Measurements from ENCODE around the gene CCDC57. TPM values are rescaled to one million over a fixed set of nuclear protein-coding genes. Genes with fewer than 3 reads are reported as not detected.

Gene CCDC57
- total RNA-seq, 2 donors from 2014 or later: 19.4 to 58.1 TPM

GRCh38 chr17:82239401-82239925 lies 26.8 kb upstream of the CCDC57 start:
- H3K36me3 ChIP-seq: peaks cover 14% of the 10 kb centered on the region
- H3K4me3 ChIP-seq: no peak overlapping the region
- peaks cover 52 to 70% of the 10 kb centered on the region in 2 donors for H3K4me1 ChIP-seq (ENCODE audit: control insufficient read depth in 1 of 2, low read depth in 2 of 2)
- no peak for TF ChIP-seq CTCF (IDR thresholded peaks at IDR 0.05)
- H3K27ac ChIP-seq: no peak overlapping the region
- DNase-seq (ENCODE audit: low spot score) (no peak), ATAC-seq (ENCODE audit: insufficient number of reproducible peaks, low FRiP score, low read depth) (no peak)
- no peaks in the 10 kb centered on the region for H3K27me3 ChIP-seq (replicated peaks; ENCODE audit: insufficient read depth)
- H3K9me3 ChIP-seq: no peaks in the 10 kb centered on the region

- Histone ChIP-seq H3K36me3 (peaks cover 13% of the 10 kb centered on the region), H3K4me3 (peak overlapping the region; percentile 31), H3K27ac (peak overlapping the region in 1 of 2 donors; percentile 49), H3K27me3 (replicated peaks; ENCODE audit: insufficient read depth) (no peaks in the 10 kb centered on the region), H3K9me3 (no peaks in the 10 kb centered on the region), H3K4me1 (ENCODE audit: control insufficient read depth in 1 of 2, low read depth in 2 of 2) (peaks cover 52 to 70% of the 10 kb centered on the region in 2 donors)
- TF ChIP-seq CTCF (IDR thresholded peaks at IDR 0.05): no peak
- no peak for ATAC-seq (ENCODE audit: insufficient number of reproducible peaks, low FRiP score, low read depth)
- no peak for DNase-seq (ENCODE audit: low spot score)
These were observed 26.0 kb upstream of the CCDC57 start for GRCh38 chr17:82238472-82239201.

- Histone ChIP-seq H3K4me1 (ENCODE audit: control insufficient read depth in 1 of 2, low read depth in 2 of 2) (peaks cover 47 to 62% of the 10 kb centered on the region in 2 donors), H3K27ac (peak overlapping the region in 1 of 2 donors; percentile 49), H3K36me3 (peaks cover 13% of the 10 kb centered on the region), H3K9me3 (no peaks in the 10 kb centered on the region), H3K4me3 (no peak overlapping the region), H3K27me3 (replicated peaks; ENCODE audit: insufficient read depth) (no peaks in the 10 kb centered on the region)
- no peak for DNase-seq (ENCODE audit: low spot score)
- no peak for TF ChIP-seq CTCF (IDR thresholded peaks at IDR 0.05)
- ATAC-seq (ENCODE audit: insufficient number of reproducible peaks, low FRiP score, low read depth): no peak
These were observed 25.3 kb upstream of the CCDC57 start for GRCh38 chr17:82237746-82238471.

DNA sequence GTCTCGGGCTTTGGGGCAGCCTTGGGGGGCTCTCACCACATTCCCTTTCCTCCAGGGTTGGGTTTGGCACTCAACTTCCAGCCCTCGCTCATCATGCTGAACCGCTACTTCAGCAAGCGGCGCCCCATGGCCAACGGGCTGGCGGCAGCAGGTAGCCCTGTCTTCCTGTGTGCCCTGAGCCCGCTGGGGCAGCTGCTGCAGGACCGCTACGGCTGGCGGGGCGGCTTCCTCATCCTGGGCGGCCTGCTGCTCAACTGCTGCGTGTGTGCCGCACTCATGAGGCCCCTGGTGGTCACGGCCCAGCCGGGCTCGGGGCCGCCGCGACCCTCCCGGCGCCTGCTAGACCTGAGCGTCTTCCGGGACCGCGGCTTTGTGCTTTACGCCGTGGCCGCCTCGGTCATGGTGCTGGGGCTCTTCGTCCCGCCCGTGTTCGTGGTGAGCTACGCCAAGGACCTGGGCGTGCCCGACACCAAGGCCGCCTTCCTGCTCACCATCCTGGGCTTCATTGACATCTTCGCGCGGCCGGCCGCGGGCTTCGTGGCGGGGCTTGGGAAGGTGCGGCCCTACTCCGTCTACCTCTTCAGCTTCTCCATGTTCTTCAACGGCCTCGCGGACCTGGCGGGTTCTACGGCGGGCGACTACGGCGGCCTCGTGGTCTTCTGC lies 24.6 kb upstream of the CCDC57 start:
- H3K9me3 ChIP-seq: no peaks in the 10 kb centered on the region
- ATAC-seq (ENCODE audit: insufficient number of reproducible peaks, low FRiP score, low read depth) (no peak), DNase-seq (ENCODE audit: low spot score) (no peak)
- no peak for TF ChIP-seq CTCF (IDR thresholded peaks at IDR 0.05)
- H3K36me3 ChIP-seq: peaks cover 13% of the 10 kb centered on the region
- H3K27ac ChIP-seq: no peak overlapping the region
- H3K4me3 ChIP-seq: no peak overlapping the region
- H3K4me1 ChIP-seq (ENCODE audit: control insufficient read depth in 1 of 2, low read depth in 2 of 2): peaks cover 43 to 59% of the 10 kb centered on the region in 2 donors
- no peaks in the 10 kb centered on the region for H3K27me3 ChIP-seq (replicated peaks; ENCODE audit: insufficient read depth)
